ENCODE measurements around the gene SLC44A4. TPM values are rescaled to one million over a fixed set of nuclear protein-coding genes. Genes with fewer than 3 reads are reported as not detected.

Gene SLC44A4
- total and polyA plus RNA-seq, 2 of the 8 experiments (the other 6 are each of a cell fraction or from before 2014, with no cell fraction given) = 4.8 to 7.0 TPM

DNA sequence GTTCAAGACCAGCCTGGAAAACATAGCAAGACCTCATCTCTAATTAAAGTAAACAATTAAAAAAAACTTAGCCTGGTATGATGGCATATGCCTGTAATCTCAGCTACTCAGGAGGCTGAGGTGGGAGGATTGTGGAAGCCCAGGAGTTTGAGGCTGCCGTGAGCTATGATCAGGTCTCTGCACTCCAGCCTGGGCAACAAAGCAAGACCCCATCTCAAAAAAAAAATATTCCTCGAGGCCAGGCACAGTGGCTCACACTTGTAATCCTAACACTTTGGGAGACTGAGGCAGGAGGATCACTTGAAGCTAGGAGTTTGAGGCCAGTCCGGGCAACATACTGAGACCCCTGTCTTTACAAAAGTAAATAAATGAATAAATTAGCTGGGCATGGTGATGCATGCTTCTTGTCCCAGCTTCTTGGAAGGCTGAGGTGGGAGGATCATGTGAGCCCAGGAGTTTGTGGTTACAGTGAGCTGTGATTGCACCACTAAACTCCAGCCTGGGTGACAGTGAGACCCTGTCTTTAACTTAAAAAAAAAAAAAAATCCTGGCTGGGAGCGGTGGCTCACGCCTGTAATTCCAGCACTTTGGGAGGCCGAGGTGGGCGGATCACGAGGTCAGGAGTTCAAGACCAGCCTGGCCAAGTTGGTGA is 39.4 kb upstream of the SLC44A4 start (continued):
- no peak for TF ChIP-seq ATF3 (IDR thresholded peaks at IDR 0.05; ENCODE audit: insufficient read depth, low read depth, low read length)
- TF ChIP-seq RBBP5 (IDR thresholded peaks at IDR 0.05; ENCODE audit: borderline replicate concordance, low read depth, low read length) = no peak
- TF ChIP-seq KDM4A (IDR thresholded peaks at IDR 0.05; ENCODE audit: low read depth, low read length, severe bottlenecking) = no peak
- TF ChIP-seq BRCA1 (IDR thresholded peaks at IDR 0.05; ENCODE audit: low read depth, low read length) = no peak
- TF ChIP-seq CTBP2 (IDR thresholded peaks at IDR 0.05; ENCODE audit: borderline replicate concordance, insufficient read depth, insufficient read length, low read length) = no peak

Measured in H1 (cell line).